Right renal cortex interstitium (tissue), 3 donors: ENCODE measurements around the gene CGGBP1. TPM values are rescaled to one million over a fixed set of nuclear protein-coding genes. Genes with fewer than 3 reads are reported as not detected.
"Not testable (repeated sequence)": the region's sequence is repeated elsewhere in the genome, so short reads cannot be mapped to it uniquely, and the experiment has no call there.

Source experiments
- DNase-seq, 3 donors: peaks; one replicate each; pipeline ENCODE4 v3.0.0-alpha.2; 2013; ENCODE audit warnings: low read depth in 3 of 3, low spot score in 2 of 3
- polyA plus RNA-seq, 3 donors: library from polyadenylated mRNA; unstranded; fragments of 120-200 nt; gene quantifications; one replicate each; pipeline ENCODE4 v1.2.1, GENCODE V29; 2013; ENCODE audit not compliant: insufficient read length in 3 of 3

Gene CGGBP1
- polyA plus RNA-seq, 3 donors = 142 to 166 (median 149) TPM

DNA sequence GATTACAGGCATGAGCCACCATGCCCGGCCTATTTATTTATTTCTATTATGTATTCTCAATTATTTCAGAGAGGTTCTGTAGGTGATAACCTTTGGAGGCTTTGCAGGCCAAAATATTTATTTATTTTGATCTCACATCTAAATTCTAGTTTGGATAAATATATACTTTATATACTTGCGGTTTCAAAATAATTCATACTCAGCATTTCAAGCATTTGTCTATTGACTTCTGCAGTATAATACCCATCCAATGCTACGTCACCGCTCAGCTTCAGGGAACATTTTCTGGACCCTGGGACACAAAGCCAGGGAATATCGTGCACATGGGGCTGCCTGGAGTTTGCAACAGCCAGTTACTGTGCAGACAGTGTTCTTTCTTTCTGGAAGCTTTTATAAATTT is 22.6 kb downstream of the CGGBP1 start:
- DNase-seq = no peak

DNA sequence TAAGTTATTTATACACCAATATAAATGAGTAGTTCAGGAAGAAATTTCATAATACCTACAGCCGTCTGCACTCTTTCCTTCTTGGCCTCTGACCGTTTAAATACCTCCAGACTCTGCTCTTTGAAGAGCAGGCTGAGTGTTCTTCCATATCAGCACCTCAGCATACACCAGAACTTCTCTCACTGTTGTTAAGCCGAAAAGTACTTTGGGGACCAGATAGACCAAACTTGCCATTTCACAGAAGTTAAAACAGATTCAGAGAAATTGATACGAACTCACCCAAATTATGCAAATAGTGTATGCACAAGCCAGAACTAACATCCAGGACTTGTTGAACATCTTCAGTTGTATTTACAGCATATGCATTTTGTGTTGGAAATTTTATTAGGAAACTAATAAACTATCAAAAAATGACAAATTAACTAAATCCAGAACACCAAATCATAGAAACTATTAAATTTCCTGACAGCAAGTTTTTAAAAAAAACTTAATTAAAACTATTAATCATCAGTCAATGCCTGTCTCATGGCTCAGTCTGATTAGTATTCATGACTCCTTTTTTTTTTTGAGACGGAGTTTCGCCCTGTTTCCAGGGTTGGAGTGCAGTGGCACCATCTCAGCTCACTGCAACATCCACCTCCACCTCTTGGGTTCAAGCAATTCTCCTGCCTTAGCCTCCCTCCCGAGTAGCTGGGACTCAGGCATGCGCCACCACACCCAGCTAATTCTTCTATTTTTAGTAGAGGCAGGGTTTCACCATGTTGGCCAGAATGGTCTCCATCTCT is 24.1 kb downstream of the CGGBP1 start:
- DNase-seq = no peak

DNA sequence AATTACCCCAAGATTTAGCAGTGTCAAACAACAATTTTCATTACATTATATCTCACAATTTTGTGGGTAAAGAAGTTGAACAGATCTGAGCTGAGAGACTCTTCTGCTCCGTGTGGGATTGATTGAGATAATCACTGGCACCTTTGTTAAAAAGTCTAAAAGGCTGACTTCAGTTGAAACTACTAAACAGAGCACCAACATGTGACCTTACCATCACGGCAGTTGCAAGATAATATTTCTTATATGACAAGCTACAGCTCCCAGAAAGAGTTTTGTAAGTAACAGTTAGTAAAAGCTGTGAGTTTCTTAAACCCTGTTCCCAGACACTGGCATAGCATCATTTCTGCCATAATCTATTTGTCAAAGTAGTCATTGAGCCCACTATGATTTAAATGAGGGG is 25.0 kb downstream of the CGGBP1 start:
- DNase-seq = no peak

DNA sequence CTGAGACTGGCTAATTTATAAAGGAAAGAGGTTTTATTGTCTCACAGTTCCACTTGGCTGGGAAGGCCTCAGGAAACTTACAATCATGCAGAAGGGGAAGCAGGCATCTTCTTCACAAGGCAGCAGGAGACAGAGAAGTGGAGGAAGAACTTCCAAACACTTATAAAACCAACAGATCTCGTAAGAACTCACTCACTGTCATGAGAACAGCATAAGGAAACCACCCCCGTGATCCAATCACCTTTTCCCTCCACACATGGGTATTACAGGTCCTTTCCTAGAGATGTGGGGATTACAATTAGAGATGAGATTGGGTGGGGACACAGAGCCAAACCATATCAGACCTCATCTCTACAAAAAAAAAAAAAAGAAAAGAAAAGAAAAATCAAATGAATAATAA is 25.7 kb downstream of the CGGBP1 start:
- DNase-seq = no peak

DNA sequence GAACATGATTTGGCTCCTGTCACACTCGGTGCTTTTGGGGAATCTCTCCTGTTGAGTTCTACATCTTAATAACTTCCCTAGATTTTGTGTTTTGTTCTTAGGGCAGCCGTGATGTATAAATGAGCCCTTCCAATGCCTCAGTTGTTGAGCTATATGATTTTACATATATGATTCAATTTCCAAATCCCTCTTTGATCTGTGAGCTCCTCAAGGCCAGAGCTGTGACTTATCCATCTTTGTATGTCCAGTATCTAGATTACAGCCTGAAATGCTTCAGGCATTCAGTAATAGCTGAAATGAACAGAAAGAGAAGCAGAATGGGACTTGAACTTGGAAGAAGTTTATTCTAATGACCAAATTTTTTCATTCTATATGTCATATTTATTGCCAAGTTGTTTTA is 26.6 kb downstream of the CGGBP1 start:
- peak in 1 of 3 donors; percentile 2 for DNase-seq

DNA sequence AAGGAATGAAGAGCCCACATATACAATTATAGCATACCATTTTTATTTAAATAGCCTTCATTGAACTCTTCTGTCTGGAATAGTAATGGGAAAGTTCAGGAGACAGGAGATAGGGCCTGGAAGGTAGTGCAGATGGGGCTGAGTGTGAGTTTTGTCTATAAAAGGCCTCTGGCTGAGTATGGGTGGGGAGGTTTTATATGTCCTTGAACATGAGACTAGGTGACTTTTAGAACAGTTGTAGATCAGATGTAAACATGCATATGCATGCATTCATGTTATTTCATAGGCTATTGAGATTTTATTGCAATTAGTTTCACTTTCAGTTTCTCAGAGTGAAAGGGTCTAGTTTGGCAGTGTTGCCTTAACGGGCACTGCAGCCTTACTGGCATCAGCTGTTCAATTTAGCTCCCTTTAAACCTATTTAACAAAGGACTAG is 27.1 kb downstream of the CGGBP1 start:
- DNase-seq = peak; percentile 7 to 23 (median 12)

DNA sequence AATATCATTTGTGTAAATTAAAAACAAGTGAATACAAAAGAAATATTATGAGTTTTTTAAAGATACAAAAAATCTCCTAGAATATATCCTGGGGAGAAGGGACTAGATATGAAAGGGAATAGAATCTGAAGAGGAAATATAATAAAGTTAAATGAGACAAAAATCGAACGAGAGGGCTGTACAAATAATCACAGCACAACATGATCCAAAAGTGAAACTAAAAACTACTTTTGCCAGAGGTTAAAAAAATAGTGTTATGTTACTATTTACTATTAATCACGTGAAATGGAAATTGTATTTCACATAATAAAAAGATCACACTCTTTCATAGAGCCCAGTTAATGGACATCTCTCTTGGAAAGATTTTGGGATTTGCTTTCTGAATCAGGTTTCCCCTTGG is 28.6 kb downstream of the CGGBP1 start:
- no peak for DNase-seq

DNA sequence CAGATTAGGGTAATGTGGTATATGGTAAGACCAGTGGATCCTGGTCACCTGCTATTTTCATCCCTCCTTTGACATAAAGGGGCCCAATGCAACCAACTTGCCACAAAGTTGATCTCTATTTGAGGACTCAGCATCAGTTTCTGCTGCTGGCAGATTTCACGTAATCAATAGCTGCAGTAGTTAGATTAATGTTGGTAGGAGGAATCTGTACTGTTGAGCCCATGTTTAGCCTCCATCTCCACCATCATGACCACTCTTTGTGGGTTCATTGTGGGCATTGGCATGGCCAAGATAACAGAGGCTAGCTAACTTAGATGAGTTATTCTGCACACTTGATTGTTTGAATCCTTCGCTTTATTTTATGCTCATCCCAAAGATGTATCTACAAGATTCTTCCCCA is 29.9 kb downstream of the CGGBP1 start:
- no peak for DNase-seq

DNA sequence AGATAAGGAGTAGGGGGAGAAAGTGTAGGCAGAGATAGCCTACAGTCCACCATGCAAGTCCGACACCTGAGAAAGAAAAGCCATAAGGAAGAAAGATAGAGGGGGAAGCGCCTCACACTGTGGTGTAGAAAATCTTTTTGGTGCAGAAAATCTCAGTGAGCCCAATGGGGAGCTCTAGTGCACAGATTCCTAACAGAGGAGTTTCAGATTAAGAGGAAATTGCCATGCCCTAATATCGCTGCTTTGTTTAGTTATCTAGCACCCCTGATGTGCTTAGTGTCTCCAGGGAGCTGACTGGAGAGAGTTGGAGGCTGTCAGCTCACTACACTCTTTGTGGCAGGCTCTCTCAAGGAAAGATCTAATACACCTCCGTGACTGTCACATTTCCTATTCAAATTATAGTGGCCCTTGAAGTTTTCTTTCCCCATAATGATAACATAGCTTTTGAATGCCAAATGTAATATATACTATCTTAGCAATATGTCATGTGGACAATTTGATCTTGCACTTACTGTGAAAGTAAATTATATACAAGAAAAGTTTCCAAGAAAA is 33.7 kb downstream of the CGGBP1 start:
- no peak for DNase-seq

DNA sequence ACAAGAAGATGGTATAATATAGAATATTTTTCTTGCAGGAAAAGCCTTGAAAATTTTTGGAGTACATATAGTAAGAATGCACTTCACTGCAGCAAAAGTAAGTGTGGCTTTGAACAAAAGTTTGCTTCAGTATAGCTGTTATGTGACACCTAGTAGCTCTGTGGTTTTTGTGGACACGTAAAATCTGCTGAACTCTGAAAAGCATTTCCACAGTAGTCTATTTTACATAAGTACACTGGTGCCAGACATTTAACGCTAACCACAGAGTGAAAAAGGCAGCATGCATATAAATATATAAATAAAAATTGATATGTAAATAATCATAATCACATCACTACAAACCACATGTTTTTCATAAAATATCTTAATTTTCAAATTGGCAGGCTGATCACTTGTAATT is 39.8 kb downstream of the CGGBP1 start:
- no peak for DNase-seq

DNA sequence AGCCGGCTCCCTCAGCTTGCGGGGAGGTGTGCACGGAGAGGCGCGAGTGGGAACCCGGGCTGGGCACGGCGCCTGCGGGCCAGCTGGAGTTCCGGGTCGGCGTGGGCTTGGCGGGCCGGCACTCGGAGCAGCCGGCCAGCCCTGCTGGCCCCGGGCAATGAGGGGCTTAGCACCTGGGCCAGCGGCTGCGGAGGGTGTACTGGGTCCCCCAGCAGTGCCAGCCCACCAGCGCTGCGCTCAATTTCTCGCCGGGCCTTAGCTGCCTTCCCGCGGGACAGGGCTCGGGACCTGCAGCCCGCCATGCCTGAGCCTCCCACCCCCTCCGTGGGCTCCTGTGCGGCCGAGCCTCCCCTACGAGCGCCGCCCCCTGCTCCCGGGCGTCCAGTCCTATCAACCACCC is 43.1 kb downstream of the CGGBP1 start:
- DNase-seq = not testable (repeated sequence)

DNA sequence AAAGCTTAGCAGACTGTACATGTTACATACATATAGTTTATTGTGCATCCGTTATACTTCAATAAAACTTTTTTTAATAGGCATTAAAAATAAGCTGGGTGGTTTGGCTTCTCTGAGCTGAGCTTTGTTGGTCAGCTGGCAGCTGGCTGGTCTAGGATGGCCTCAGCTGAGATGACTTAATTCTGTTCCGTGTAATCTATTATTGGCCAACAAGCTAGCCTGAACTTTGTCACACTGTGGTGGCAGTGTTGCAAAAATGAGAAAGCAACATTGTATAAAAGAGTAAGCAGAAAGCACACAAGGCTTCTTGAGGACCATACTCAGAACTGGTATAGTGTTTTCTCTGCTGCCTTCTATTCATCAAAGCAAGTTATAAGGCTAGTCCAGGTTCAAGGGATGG is 45.2 kb downstream of the CGGBP1 start:
- DNase-seq = no peak

DNA sequence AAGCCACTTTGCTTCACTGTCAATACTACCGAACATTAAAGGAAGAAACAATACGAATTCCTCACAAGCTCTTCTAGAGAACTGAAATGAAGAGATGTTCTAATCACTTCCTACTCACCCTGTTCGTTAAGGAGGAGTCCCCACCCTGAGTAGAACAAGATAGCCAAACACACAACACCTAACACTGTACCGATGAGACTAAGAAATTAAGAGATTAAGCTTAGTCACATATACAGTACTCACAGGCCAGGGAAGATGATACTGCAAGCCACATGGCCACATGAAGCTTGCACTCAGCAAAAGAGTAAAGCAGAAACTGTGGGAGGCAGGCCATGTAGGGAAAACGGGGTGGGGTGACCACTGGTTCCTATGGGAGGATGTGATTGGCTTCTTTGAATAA is 48.0 kb downstream of the CGGBP1 start:
- DNase-seq = no peak

DNA sequence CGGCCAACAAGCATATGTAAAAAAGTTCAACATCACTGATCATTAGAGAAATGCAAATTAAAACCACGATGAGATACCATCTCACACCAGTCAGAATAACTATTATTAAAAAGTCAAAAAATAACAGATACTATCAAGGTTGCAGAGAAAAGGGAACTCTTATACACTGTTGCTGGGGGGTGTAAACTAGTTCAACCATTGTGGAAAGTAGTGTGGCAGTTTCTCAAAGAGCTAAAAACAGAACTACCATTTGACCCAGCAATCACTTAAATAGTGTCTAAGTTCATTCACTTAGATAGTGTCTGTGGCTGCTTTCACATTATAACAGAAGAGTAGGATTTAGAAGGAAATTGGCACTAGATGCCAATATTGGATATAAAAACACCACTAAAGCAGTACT is 49.7 kb downstream of the CGGBP1 start:
- no peak for DNase-seq

DNA sequence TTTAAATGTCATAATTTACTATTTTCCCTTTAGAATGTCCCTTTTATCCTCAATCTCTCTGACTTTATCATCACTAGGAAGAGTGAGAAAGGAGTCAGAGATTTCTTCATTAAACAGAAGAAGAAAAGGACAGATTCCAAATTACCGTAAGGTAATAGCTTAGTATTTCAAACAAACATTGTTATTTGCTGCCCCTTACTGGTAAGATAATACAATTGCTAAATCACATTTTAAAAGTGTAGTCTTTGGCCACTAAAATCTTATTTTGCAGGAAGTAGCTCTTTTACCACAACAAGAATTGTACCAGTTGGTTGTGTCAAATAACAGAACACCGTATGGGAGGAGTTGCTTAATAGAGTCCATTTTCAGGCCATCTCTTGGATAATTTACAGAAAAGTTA is 53.7 kb downstream of the CGGBP1 start:
- DNase-seq = peak in 1 of 3 donors; percentile 10

DNA sequence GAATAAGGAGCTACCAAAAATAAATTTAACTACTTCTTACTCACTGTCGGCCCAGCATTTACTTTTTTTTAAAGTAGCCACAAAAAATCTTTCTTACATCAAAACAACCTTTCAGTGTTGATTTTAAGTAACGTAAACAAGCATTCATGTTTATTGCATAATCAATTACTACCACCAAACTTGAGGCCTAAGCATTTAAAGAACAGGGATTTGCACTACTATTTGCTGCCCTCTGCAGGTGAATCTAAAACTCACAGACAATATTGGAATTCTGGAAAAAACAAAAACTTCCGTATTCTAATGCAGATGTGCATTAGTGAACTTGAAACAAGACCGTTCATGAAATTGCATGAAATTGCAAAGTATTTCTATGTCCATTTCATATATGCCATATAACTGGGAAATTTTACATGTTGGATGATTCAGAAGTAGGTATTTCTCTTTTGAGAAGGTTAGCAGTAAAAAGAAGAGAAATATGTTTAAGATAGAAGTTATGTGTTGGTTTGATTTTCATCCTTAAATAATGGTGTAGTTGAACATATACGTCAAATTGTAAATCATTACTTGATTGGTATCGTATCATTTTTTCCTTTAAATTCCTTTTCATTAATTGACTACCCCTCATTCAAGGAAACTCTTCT is 55.6 kb downstream of the CGGBP1 start:
- no peak for DNase-seq

DNA sequence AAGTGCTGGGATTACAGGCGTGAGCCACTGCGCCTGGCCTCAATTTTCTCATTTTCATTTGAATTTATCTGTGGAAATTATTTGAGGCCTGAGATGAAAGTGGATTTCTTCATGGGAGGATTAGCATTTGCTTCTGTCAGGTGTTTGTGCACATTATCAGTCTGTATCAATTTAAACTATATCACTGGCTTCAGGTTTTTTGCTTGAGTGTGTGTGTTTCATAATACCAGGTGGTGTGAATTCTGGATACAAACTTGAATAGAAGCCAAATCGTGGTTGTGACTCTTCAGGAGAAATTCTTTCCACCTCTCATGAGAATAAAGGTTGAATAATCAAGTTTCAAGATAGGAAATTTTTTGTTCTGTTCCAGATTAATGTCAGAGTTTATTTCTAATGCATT is 56.4 kb downstream of the CGGBP1 start:
- DNase-seq = no peak

Other genes with a start within 250 kb of the CGGBP1 start
- gene ZNF654, start 250 bp upstream of the CGGBP1 start, polyA plus RNA-seq = 10 to 100 TPM; 20.8 to 21.5 (median 20.9) TPM
- 10 to 100 TPM; 29.0 to 30.7 (median 30.1) TPM for gene C3orf38, start 91.0 kb upstream of the CGGBP1 start, polyA plus RNA-seq